ENCODE data around the gene DLGAP4.

DNA sequence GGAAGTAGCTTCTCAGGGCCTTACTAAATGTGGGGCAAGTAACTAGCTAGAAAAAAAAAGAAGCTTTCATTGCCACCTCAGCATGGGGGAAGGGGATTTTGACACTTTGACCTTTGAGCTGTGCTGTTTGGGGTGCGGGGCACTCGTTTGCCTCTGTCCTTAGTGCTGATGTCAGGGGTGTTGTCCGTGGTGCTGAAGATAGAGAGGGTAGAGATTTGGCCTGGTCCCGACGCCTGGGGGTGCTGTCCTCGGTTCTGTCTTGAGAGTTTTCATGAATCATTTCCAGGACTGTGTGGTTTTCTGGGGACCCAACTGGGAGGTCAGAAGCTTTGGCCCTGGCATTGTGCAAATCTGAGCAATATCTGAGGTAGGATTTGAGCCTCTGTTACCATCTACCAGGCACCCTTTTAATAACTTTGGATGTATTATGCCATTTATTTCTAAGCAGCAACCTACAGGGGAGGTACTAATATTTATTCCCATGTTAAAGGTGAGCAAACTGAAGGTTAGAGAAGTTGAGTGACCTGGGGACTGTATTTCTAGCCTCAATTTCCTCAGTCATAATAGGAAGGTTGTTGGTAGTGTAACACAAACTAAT is 78.0 kb downstream of the DLGAP4 start:
- TF ChIP-seq POLR2AphosphoS5 (IDR thresholded peaks at IDR 0.05; ENCODE audit: low read depth) (no peak), GABPA (IDR thresholded peaks at IDR 0.05; ENCODE audit: low read depth) (no peak)
- TF ChIP-seq, protein P1, sequence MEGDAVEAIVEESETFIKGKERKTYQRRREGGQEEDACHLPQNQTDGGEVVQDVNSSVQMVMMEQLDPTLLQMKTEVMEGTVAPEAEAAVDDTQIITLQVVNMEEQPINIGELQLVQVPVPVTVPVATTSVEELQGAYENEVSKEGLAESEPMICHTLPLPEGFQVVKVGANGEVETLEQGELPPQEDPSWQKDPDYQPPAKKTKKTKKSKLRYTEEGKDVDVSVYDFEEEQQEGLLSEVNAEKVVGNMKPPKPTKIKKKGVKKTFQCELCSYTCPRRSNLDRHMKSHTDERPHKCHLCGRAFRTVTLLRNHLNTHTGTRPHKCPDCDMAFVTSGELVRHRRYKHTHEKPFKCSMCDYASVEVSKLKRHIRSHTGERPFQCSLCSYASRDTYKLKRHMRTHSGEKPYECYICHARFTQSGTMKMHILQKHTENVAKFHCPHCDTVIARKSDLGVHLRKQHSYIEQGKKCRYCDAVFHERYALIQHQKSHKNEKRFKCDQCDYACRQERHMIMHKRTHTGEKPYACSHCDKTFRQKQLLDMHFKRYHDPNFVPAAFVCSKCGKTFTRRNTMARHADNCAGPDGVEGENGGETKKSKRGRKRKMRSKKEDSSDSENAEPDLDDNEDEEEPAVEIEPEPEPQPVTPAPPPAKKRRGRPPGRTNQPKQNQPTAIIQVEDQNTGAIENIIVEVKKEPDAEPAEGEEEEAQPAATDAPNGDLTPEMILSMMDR (IDR thresholded peaks at IDR 0.05; ENCODE audit: insufficient read depth, low read length) = no peak
